Neural cell (in vitro differentiated cells): ENCODE measurements around the gene GLS.

Experiments used
- CTCF ChIP-seq: fragments of 450-650 bp; IDR thresholded peaks from 2 replicates; pipeline ENCODE4 v1.5.1; 2014; ENCODE audit warnings: antibody characterized with exemption, mild to moderate bottlenecking, moderate library complexity; ENCODE audit not compliant: poor library complexity, severe bottlenecking
- EZH2 ChIP-seq: fragments of 200-600, 300-800 bp; shearing (Covaris generic), sonication (generic); IDR thresholded peaks from 2 replicates; pipeline ENCODE4 v1.6.1; 2014; ENCODE audit warnings: antibody characterized with exemption, low read length, borderline replicate concordance, mild to moderate bottlenecking; ENCODE audit not compliant: insufficient read depth, poor library complexity, severe bottlenecking
- POLR2AphosphoS5 ChIP-seq: IDR thresholded peaks from 2 replicates; pipeline ENCODE4 v1.6.1; 2012
- RAD21 ChIP-seq: fragments of 450-650 bp; conservative IDR thresholded peaks from 2 replicates; pipeline ENCODE4 v1.6.1; 2014; ENCODE audit warnings: antibody characterized with exemption, mild to moderate bottlenecking, moderate library complexity
- TAF1 ChIP-seq: IDR thresholded peaks from 2 replicates; pipeline ENCODE4 v1.6.1; 2012; ENCODE audit warnings: low read depth

- TF ChIP-seq EZH2, result no peak
- no peak for TF ChIP-seq CTCF
- TF ChIP-seq TAF1, result no peak
- no peak for TF ChIP-seq POLR2AphosphoS5
- TF ChIP-seq RAD21, result no peak
These were observed 21.8 kb upstream of the GLS start for GRCh38 chr2:190858817-190859216.
